GM12891 (cell line): Measurements from ENCODE around the gene CCDC88C.

ENCODE experiments used
- PAX5 ChIP-seq: IDR thresholded peaks from 2 replicates; pipeline ENCODE4 v1.6.1; 2011; ENCODE audit warnings: low read length, moderate library complexity, mild to moderate bottlenecking; ENCODE audit not compliant: insufficient read depth, severe bottlenecking
- POLR2A ChIP-seq: IDR thresholded peaks from 2 replicates; pipeline ENCODE4 v1.6.1; 2011; ENCODE audit warnings: low read depth, low read length, control low read depth
- POLR2AphosphoS5 ChIP-seq: IDR thresholded peaks from 2 replicates; pipeline ENCODE4 v1.6.1; 2011; ENCODE audit warnings: low read depth, low read length, control low read depth
- POU2F2 ChIP-seq: IDR thresholded peaks from 2 replicates; pipeline ENCODE4 v1.6.1; 2011; ENCODE audit warnings: low read depth, mild to moderate bottlenecking, control low read depth, low read length, moderate library complexity
- SPI1 ChIP-seq: IDR thresholded peaks from 2 replicates; pipeline ENCODE4 v1.6.1; 2011; ENCODE audit warnings: low read depth, low read length, control low read depth
- TAF1 ChIP-seq: IDR thresholded peaks from 2 replicates; pipeline ENCODE4 v1.6.1; 2011; ENCODE audit warnings: low read depth, low read length, control low read depth

DNA sequence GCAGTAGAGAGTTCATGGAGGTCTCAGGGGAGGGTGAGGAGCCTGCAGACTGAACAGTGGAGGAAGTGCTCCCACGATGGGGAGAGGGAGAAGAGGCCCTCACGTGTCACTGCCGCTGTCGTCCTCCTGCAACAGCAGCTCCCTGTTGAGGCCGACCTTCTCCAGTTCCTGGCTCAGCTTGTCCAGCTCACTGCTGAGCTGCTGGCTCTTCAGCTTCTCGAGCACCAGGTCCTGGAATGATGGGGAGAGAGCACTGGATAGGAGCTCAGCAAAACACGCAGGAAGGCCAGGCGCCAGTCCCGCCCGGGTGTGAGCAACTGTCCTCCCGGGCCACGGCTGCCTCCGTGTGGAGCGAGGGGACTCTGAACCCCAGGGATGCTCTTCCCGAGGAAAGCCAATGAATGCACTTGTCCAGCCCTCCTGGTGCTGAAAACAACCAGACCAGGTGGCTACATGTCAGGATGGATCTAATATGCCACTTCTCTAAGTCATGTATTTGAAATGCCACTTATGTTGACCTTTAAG lies 107.8 kb downstream of the CCDC88C start:
- TF ChIP-seq POLR2AphosphoS5 (no peak), POLR2A (no peak), PAX5 (no peak), TAF1 (no peak), SPI1 (no peak), POU2F2 (no peak)
